GM20000 (cell line): Measurements from ENCODE around the gene NARF.
A peak's percentile ranks its signal among the peaks of the same experiment; 100 is the strongest.

Experiments used
- DNase-seq: peaks from one replicate; pipeline ENCODE4 v3.0.0; 2012; ENCODE audit warnings: low spot score
- TF ChIP-seq, protein P1 (sequence below): IDR thresholded peaks from 2 replicates; pipeline ENCODE4 v1.5.1; 2012; ENCODE audit warnings: mild to moderate bottlenecking, control low read depth; ENCODE audit errors: extremely low read depth, missing control alignments

The NARF gene

DNA sequence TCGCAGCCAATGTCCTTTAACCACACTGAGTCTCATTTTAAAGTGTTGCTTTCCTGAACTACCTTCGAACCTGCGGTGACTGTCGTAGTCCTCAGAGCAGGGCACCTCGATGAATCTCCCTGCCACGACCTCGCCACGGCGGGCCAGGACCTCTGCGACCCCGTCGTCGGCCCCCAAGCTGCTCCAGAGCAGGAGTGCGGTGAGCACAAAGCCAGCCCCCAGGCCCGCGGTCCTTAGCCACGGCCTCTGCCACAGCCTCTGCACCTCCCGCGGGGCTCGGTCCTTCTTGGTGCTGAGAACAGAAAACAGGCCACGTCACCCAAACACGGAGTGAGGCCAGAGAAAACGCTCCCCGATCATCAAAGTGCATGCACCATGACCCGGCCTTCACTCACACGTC, 43.2 kb upstream of the NARF start:
- DNase-seq: no peak
- TF ChIP-seq, protein P1, sequence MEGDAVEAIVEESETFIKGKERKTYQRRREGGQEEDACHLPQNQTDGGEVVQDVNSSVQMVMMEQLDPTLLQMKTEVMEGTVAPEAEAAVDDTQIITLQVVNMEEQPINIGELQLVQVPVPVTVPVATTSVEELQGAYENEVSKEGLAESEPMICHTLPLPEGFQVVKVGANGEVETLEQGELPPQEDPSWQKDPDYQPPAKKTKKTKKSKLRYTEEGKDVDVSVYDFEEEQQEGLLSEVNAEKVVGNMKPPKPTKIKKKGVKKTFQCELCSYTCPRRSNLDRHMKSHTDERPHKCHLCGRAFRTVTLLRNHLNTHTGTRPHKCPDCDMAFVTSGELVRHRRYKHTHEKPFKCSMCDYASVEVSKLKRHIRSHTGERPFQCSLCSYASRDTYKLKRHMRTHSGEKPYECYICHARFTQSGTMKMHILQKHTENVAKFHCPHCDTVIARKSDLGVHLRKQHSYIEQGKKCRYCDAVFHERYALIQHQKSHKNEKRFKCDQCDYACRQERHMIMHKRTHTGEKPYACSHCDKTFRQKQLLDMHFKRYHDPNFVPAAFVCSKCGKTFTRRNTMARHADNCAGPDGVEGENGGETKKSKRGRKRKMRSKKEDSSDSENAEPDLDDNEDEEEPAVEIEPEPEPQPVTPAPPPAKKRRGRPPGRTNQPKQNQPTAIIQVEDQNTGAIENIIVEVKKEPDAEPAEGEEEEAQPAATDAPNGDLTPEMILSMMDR: no peak

DNA sequence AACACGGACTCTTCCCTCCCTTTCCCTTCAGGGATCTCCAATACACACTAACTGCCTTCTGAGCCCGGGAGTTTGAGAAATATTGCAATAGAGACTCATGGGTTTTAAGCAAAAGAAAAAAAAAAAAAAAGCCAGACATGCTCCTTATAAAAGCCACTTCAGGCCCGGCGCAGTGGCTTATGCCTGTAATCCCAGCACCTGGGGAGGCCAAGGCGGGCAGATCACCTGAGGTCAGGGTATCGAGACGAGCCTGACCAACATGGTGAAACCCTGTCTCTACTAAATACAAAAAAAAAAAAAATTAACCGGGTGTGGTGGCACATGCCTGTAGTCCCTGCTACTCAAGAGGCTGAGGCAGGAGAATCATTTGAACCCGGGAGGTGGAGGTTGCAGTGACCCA, 42.8 kb upstream of the NARF start:
- DNase-seq: no peak

GRCh38 chr17:82416264-82416663, 42.3 kb upstream of the NARF start:
- no peak for DNase-seq
- TF ChIP-seq, protein P1: no peak

More for the DNA sequence above, 42.8 kb upstream of the NARF start:
- TF ChIP-seq, protein P1: no peak

- DNase-seq: no peak
- TF ChIP-seq, protein P1: no peak
Observed at GRCh38 chr17:82416771-82417170, 41.8 kb upstream of the NARF start.

DNA sequence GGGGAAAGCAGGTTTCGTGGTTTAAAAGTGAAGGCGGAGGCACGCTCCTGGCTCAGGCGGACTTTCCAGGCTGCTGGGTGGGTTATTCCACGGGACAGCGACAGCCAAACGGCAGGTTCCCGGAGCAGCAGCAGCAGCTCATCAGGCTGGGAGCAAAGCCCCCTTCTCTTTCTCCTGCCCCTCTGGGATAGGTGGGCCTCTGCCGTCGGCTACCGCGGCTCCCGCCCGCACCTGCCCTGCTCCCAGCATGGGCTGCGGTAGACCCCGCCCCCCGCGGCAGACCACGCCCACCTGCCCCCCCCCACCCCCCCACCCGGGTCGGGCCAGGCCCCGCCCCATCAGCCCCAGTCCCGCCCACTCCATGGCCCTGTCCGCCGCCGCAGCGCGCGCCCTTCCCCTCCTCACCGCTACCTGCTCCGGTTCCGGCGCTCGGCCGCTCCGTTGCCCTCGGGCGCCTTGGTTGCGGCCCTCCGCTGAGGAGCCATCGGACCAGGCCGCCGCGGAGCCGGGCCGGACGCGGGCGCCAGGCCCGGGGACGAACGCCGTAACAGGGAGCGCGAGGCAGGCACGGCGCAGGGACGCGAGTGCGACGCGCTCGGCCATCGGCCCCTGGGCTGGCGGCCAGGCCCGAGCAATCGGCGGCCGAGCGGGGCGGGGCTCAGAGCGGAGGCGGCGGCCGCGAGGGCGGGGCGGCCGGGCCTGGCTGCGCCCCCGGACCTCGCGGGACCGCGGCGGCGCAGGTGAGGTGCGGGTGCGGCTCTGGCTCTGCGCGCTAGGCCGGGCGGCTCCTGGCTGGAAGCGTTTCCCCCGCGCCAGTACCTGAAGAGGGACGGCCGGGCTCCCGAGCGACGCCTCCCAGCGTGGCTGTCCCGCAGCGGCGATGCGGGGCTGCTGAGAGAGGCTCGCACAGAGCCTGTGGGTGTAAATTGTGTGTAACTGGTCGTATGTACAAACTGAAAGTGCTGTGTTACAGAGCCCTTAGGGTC, 40.2 kb upstream of the NARF start, which contains the start of the genes HEXD and OGFOD3:
Gene HEXD, plus strand, starts transcription at position 347 of the 986 bp plus-strand sequence. CDS start 1,453 bp downstream, outside the sequence.
Gene OGFOD3, minus strand, starts transcription at position 586 of the 986 bp plus-strand sequence. Its CDS starts 101 bp downstream, at position 485.
- TF ChIP-seq, protein P1: no peak
- DNase-seq: peak; percentile 99

GRCh38 chr17:82419540-82419939, 39.0 kb upstream of the NARF start:
- TF ChIP-seq, protein P1: no peak
- no peak for DNase-seq
